HL-60/S4 treated with phorbol 12-myristate 13-acetate at 8.2 ng/mL for 4 days and 3 days (cell line): ENCODE results near the gene CLECL1.

ENCODE experiments used
- in situ Hi-C: fragments of 300-500 bp; cut with MboI; formaldehyde crosslinking; loops from 2 replicates; pipeline ENCODE4 v1.15.0; 2022; ENCODE audit warnings: low sequenced_read_pairs

The CLECL1 gene

GRCh38 chr12:9725213-9725870, 7.6 kb downstream of the CLECL1 start:
- in situ Hi-C loops: loop anchor here (25.0 kb wide), 1 partner anchor 88 kb away; no protein-coding TSS in a partner anchor

- in situ Hi-C loops: loop anchor here (25.0 kb wide), 1 partner anchor 387 kb away; no protein-coding TSS in a partner anchor
Observed at GRCh38 chr12:9724023-9724422, 8.9 kb downstream of the CLECL1 start.

GRCh38 chr12:9721394-9722092, 11.4 kb downstream of the CLECL1 start:
- in situ Hi-C loops: loop anchor here (25.0 kb wide), 1 partner anchor 384 kb away; no protein-coding TSS in a partner anchor

GRCh38 chr12:9719790-9720189, 13.1 kb downstream of the CLECL1 start:
- in situ Hi-C loops: loop anchor here (25.0 kb wide), 1 partner anchor 382 kb away; no protein-coding TSS in a partner anchor

- in situ Hi-C loops: loop anchor here (25.0 kb wide), 1 partner anchor 382 kb away; no protein-coding TSS in a partner anchor
Observed at GRCh38 chr12:9718968-9719367, 13.9 kb downstream of the CLECL1 start.

GRCh38 chr12:9717070-9717925, 15.6 kb downstream of the CLECL1 start:
- in situ Hi-C loops: loop anchor here (25.0 kb wide), 1 partner anchor 380 kb away; no protein-coding TSS in a partner anchor

GRCh38 chr12:9713032-9713558, 19.8 kb downstream of the CLECL1 start:
- in situ Hi-C loops: loop anchor here (25.0 kb wide), 1 partner anchor 376 kb away; no protein-coding TSS in a partner anchor

- in situ Hi-C loops: loop anchor here (25.0 kb wide), 1 partner anchor 374 kb away; no protein-coding TSS in a partner anchor
Observed at GRCh38 chr12:9711664-9712063, 21.2 kb downstream of the CLECL1 start.

GRCh38 chr12:9710584-9711375, 22.1 kb downstream of the CLECL1 start:
- in situ Hi-C loops: loop anchor here (25.0 kb wide), 1 partner anchor 373 kb away; no protein-coding TSS in a partner anchor

- in situ Hi-C loops: loop anchor here (25.0 kb wide), 1 partner anchor 372 kb away; no protein-coding TSS in a partner anchor
Observed at GRCh38 chr12:9708853-9709252, 24.0 kb downstream of the CLECL1 start.

GRCh38 chr12:9707864-9708808, 24.8 kb downstream of the CLECL1 start:
- in situ Hi-C loops: loop anchor here (25.0 kb wide), 1 partner anchor 371 kb away; no protein-coding TSS in a partner anchor

GRCh38 chr12:9707356-9707755, 25.5 kb downstream of the CLECL1 start:
- in situ Hi-C loops: loop anchor here (25.0 kb wide), 1 partner anchor 370 kb away; no protein-coding TSS in a partner anchor

GRCh38 chr12:9706086-9706685, 26.7 kb downstream of the CLECL1 start:
- in situ Hi-C loops: loop anchor here (25.0 kb wide), 1 partner anchor 369 kb away; no protein-coding TSS in a partner anchor

- in situ Hi-C loops: loop anchor here (25.0 kb wide), 1 partner anchor 367 kb away; no protein-coding TSS in a partner anchor
Observed at GRCh38 chr12:9704561-9704960, 28.3 kb downstream of the CLECL1 start.

- in situ Hi-C loops: loop anchor here (25.0 kb wide), 1 partner anchor 365 kb away; no protein-coding TSS in a partner anchor
Observed at GRCh38 chr12:9702255-9702654, 30.6 kb downstream of the CLECL1 start.

- in situ Hi-C loops: loop anchor here (25.0 kb wide), 1 partner anchor 364 kb away; no protein-coding TSS in a partner anchor
Observed at GRCh38 chr12:9701380-9702154, 31.3 kb downstream of the CLECL1 start.

- in situ Hi-C loops: loop anchor here (25.0 kb wide), 1 partner anchor 363 kb away; no protein-coding TSS in a partner anchor
Observed at GRCh38 chr12:9700606-9700956, 32.3 kb downstream of the CLECL1 start.
